Peyer's patch (tissue), 4 donors: ENCODE data around the gene DOCK1. TPM values are rescaled to one million over a fixed set of nuclear protein-coding genes. Genes with fewer than 3 reads are reported as not detected.

Source experiments
- DNase-seq, 3 donors: peaks; one replicate each; pipeline ENCODE4 v3.0.0-alpha.2; 2017 to 2019
- H3K27ac ChIP-seq, 4 donors: fragments of 200-600 bp; sonication (generic); one replicate each; pipeline ENCODE4 v1.5.1; 2016 to 2019
- H3K27me3 ChIP-seq, 2 donors: fragments of 200-600 bp; sonication (generic); one replicate each; pipeline ENCODE4 v1.5.1; 2019
- H3K36me3 ChIP-seq, 3 donors: fragments of 200-600 bp; sonication (generic); one replicate each; pipeline ENCODE4 v1.5.1; 2016 to 2019
- H3K4me1 ChIP-seq, 4 donors: fragments of 200-600 bp; sonication (generic); one replicate each; pipeline ENCODE4 v1.5.1; 2016 to 2019
- H3K4me3 ChIP-seq, 4 donors: fragments of 200-600 bp; sonication (generic); 1 replicate in 3 of 4; 2 replicates in 1 of 4; pipeline ENCODE4 v1.5.1; 2016 to 2019; ENCODE audit warnings: mild to moderate bottlenecking in 1 of 4
- H3K9me3 ChIP-seq, 4 donors: fragments of 200-600 bp; sonication (generic); one replicate each; pipeline ENCODE4 v1.5.1; 2016 to 2019; ENCODE audit warnings: mild to moderate bottlenecking in 1 of 4
- POLR2A ChIP-seq, 2 donors: fragments of 450-650 bp; IDR thresholded peaks; one replicate each; pipeline ENCODE4 v1.5.1; 2017; ENCODE audit warnings: antibody characterized with exemption in 2 of 2, mild to moderate bottlenecking in 2 of 2, moderate library complexity in 2 of 2
- total RNA-seq, 4 donors: library from RNA; depleted of rRNA; stranded (reverse); fragments of >200 nt; gene quantifications; one replicate each; pipeline ENCODE4 v1.1.0, GENCODE V29; 2016
- TF ChIP-seq, protein P1 (sequence below), 6 experiments: fragments of 450-650 bp in 4 of 6; fragments of 200-600 bp in 2 of 6; sonication (generic) in 1 of 6; IDR thresholded peaks; one replicate each; pipeline ENCODE4 v1.5.1; 2017 to 2019; ENCODE audit warnings: antibody characterized with exemption in 6 of 6, mild to moderate bottlenecking in 3 of 6, moderate library complexity in 1 of 6

The DOCK1 gene
- total RNA-seq, 4 donors from 2014 or later: 42.0 to 117 (median 92.2) TPM

- Histone ChIP-seq H3K27ac (no peak overlapping the region), H3K4me3 (no peak overlapping the region), H3K9me3 (no peaks in the 10 kb centered on the region), H3K27me3 (no peaks in the 10 kb centered on the region), H3K36me3 (peaks cover 0 to 44% (median 0%) of the 10 kb centered on the region in 3 donors), H3K4me1 (no peaks in the 10 kb centered on the region)
- DNase-seq: no peak
- no peak for TF ChIP-seq POLR2A (IDR thresholded peaks at IDR 0.05)
- TF ChIP-seq, protein P1, sequence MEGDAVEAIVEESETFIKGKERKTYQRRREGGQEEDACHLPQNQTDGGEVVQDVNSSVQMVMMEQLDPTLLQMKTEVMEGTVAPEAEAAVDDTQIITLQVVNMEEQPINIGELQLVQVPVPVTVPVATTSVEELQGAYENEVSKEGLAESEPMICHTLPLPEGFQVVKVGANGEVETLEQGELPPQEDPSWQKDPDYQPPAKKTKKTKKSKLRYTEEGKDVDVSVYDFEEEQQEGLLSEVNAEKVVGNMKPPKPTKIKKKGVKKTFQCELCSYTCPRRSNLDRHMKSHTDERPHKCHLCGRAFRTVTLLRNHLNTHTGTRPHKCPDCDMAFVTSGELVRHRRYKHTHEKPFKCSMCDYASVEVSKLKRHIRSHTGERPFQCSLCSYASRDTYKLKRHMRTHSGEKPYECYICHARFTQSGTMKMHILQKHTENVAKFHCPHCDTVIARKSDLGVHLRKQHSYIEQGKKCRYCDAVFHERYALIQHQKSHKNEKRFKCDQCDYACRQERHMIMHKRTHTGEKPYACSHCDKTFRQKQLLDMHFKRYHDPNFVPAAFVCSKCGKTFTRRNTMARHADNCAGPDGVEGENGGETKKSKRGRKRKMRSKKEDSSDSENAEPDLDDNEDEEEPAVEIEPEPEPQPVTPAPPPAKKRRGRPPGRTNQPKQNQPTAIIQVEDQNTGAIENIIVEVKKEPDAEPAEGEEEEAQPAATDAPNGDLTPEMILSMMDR (IDR thresholded peaks at IDR 0.05): no peak
Observed at GRCh38 chr10:127127822-127128221, 222.6 kb downstream of the DOCK1 start.

DNA sequence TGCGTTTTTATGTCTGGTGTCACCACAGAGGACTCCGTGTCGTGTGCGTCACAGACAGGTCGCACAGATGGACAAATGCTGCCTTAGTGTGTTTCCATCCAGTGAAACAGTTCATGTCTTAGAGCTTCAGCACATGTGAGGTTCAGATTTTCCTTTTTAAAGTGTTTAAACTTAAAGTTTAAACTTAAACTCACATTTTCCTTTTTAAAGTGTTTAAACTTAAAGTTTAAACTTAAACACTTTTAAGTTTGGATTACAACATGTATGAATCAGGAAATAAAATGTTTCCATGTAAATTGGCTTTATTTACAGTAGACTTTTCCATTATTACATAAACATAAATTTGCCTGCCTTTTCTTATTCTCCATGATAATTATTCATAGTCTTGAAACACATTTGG lies 223.9 kb downstream of the DOCK1 start:
- Histone ChIP-seq H3K27me3 (no peaks in the 10 kb centered on the region), H3K36me3 (peaks cover 0 to 44% (median 0%) of the 10 kb centered on the region in 3 donors), H3K4me1 (no peaks in the 10 kb centered on the region), H3K27ac (no peak overlapping the region), H3K9me3 (no peaks in the 10 kb centered on the region), H3K4me3 (no peak overlapping the region)
- DNase-seq: no peak
- no peak for TF ChIP-seq POLR2A (IDR thresholded peaks at IDR 0.05)
- TF ChIP-seq, protein P1 (IDR thresholded peaks at IDR 0.05): no peak

DNA sequence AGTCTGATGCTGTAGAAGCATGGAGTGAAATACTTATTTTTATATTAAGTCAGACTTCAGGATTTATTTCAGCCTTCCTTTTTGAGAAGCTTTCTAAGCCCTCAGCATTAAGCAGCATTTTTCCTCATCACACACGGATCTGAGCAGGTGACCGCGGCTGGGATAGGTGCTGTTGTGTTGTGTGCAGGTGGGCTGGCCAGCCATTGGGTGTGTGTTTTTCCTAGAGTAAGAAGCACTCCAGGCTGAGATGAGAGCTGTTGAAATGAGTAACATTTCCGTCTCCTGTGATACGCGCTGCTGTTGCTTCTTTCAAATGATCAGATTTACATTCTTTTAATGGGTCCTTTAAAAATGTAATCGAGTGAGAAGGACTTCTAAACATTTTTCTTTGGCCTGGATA lies 227.2 kb downstream of the DOCK1 start:
- Histone ChIP-seq H3K9me3 (no peaks in the 10 kb centered on the region), H3K36me3 (peaks cover 0 to 36% (median 0%) of the 10 kb centered on the region in 3 donors), H3K4me1 (no peaks in the 10 kb centered on the region), H3K27ac (no peak overlapping the region), H3K27me3 (no peaks in the 10 kb centered on the region), H3K4me3 (no peak overlapping the region)
- no peak for TF ChIP-seq POLR2A (IDR thresholded peaks at IDR 0.05)
- TF ChIP-seq, protein P1 (IDR thresholded peaks at IDR 0.05): no peak
- DNase-seq: no peak

DNA sequence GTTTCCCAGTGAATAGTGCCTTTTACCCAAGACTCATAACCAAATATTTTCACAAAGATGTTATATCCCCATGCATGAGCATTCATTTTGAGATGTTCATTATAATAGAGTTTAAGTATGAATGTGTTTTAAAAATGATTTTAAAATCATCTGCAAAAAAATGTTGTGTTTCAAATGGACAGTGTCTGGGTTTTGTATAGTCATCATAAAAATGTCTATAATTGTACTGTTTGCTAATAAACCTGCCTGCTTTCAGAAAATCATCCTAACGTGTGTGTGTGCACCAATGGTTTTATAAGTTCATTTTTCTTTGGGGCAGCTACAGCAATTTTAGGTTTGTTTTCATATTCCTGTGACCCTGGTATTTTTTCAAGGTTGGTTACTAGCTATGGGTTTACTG lies 228.0 kb downstream of the DOCK1 start:
- Histone ChIP-seq H3K36me3 (peaks cover 0 to 31% (median 0%) of the 10 kb centered on the region in 3 donors), H3K27me3 (no peaks in the 10 kb centered on the region), H3K4me1 (no peaks in the 10 kb centered on the region), H3K27ac (no peak overlapping the region), H3K9me3 (no peaks in the 10 kb centered on the region), H3K4me3 (no peak overlapping the region)
- DNase-seq: no peak
- TF ChIP-seq, protein P1 (IDR thresholded peaks at IDR 0.05): no peak
- no peak for TF ChIP-seq POLR2A (IDR thresholded peaks at IDR 0.05)

- no peaks in the 10 kb centered on the region for H3K27me3 ChIP-seq
- TF ChIP-seq POLR2A (IDR thresholded peaks at IDR 0.05): no peak
- TF ChIP-seq, protein P1 (IDR thresholded peaks at IDR 0.05): no peak
- no peak overlapping the region for H3K4me3 ChIP-seq
- DNase-seq: no peak
- H3K36me3 ChIP-seq: peaks cover 0 to 26% (median 0%) of the 10 kb centered on the region in 3 donors
- H3K9me3 ChIP-seq: no peaks in the 10 kb centered on the region
- H3K27ac ChIP-seq: no peak overlapping the region
- no peaks in the 10 kb centered on the region for H3K4me1 ChIP-seq
Observed at GRCh38 chr10:127133672-127134500, 228.7 kb downstream of the DOCK1 start.
